ENCODE results near the gene SLC4A7. TPM values are rescaled to one million over a fixed set of nuclear protein-coding genes. Genes with fewer than 3 reads are reported as not detected.

SLC4A7 gene
- polyA plus RNA-seq, 1 of the 3 experiments (the other 2 are of a cell fraction): 3.9 TPM

DNA sequence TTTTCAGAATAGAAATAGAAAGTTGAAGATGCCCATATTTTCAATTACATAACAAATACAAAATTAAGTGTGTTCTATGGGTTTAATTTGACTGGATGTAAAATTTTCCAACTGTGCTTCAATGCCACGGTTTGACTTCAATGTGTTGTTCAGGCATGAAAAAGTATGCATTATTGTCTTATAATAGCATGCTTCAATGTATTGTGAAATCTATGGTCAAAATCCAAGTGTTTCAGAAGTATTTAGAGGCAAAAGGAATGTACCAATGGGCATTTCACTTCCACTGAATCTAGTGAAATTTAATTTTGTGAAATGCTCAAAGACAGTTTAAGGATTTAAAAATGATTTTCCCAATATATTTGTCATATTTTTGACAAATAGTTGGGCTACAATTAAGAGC lies 131.0 kb downstream of the SLC4A7 start:
- Histone ChIP-seq H3K27me3 (ENCODE audit: insufficient read depth) (no peaks in the 10 kb centered on the region), H3F3A (replicated peaks; ENCODE audit: insufficient read depth) (no peaks in the 10 kb centered on the region), H3K9me3 (no peaks in the 10 kb centered on the region), H3K9ac (no peak overlapping the region), H3K4me3 (ENCODE audit: low read depth in 2 of 2, low read length in 1 of 2) (no peak overlapping the region), H4K20me1 (ENCODE audit: insufficient read depth) (no peaks in the 10 kb centered on the region), H3K79me2 (ENCODE audit: insufficient read depth) (no peaks in the 10 kb centered on the region), H2AFZ (ENCODE audit: low read depth) (no peak overlapping the region), H3K27ac (ENCODE audit: low read depth in 2 of 2, low read length in 1 of 2) (no peak overlapping the region), H3K9me2 (no peaks in the 10 kb centered on the region), H3K36me3 (replicated peaks in 1 of 2; ENCODE audit: control insufficient read depth in 1 of 2, insufficient read depth in 2 of 2, low read length in 1 of 2) (no peaks in the 10 kb centered on the region), H3K4me2 (no peak overlapping the region), H3K4me1 (ENCODE audit: control insufficient read depth in 1 of 2, insufficient read depth in 2 of 2, low read depth in 1 of 2, low read length in 1 of 2) (no peaks in the 10 kb centered on the region; a peak in 1 of 4 replicates)
- ChIA-PET CTCF (no interaction called here), POLR2A (no interaction called here)
- DNase-seq: no peak
- 35% methylated on average over 1 of the region's 1 CpG for WGBS (ENCODE audit: low lambda C conversion rate)
- no peak for TF ChIP-seq YY1 (IDR thresholded peaks at IDR 0.05; ENCODE audit: low read depth)
- TF ChIP-seq, protein P1, sequence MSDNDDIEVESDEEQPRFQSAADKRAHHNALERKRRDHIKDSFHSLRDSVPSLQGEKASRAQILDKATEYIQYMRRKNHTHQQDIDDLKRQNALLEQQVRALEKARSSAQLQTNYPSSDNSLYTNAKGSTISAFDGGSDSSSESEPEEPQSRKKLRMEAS (IDR thresholded peaks at IDR 0.05; ENCODE audit: low read depth): no peak

- TF ChIP-seq RAD21 (IDR thresholded peaks at IDR 0.05; ENCODE audit: low read length) (no peak), SIN3A (IDR thresholded peaks at IDR 0.05; ENCODE audit: borderline replicate concordance, low read depth, low read length) (no peak), ZBTB33 (IDR thresholded peaks at IDR 0.05; ENCODE audit: borderline replicate concordance, low read depth) (no peak), TAF1 (IDR thresholded peaks at IDR 0.05; ENCODE audit: borderline replicate concordance, low read depth, low read length) (no peak), NRF1 (IDR thresholded peaks at IDR 0.05; ENCODE audit: low read depth, low read length) (no peak), CHD2 (IDR thresholded peaks at IDR 0.05; ENCODE audit: low read length, partially characterized antibody) (no peak), ELF1 (IDR thresholded peaks at IDR 0.05) (no peak), EP300 (IDR thresholded peaks at IDR 0.05; ENCODE audit: borderline replicate concordance in 1 of 2, low read depth in 1 of 2, low read length in 1 of 2) (no peak), RCOR1 (IDR thresholded peaks at IDR 0.05; ENCODE audit: low read length) (no peak), GABPA (IDR thresholded peaks at IDR 0.05; ENCODE audit: low read depth) (no peak), USF1 (IDR thresholded peaks at IDR 0.05; ENCODE audit: borderline replicate concordance, low read depth) (no peak), JUND (IDR thresholded peaks at IDR 0.05) (no peak), YY1 (IDR thresholded peaks at IDR 0.05; ENCODE audit: low read depth) (no peak), TCF12 (IDR thresholded peaks at IDR 0.05) (no peak), RXRA (IDR thresholded peaks at IDR 0.05; ENCODE audit: borderline replicate concordance, low read depth) (no peak), CTCF (IDR thresholded peaks at IDR 0.05) (no peak), RFX5 (IDR thresholded peaks at IDR 0.05; ENCODE audit: low read length) (no peak)
- TF ChIP-seq, protein P2, sequence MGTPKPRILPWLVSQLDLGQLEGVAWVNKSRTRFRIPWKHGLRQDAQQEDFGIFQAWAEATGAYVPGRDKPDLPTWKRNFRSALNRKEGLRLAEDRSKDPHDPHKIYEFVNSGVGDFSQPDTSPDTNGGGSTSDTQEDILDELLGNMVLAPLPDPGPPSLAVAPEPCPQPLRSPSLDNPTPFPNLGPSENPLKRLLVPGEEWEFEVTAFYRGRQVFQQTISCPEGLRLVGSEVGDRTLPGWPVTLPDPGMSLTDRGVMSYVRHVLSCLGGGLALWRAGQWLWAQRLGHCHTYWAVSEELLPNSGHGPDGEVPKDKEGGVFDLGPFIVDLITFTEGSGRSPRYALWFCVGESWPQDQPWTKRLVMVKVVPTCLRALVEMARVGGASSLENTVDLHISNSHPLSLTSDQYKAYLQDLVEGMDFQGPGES (IDR thresholded peaks at IDR 0.05; ENCODE audit: low read depth, low read length): no peak
- TF ChIP-seq, protein P1 (IDR thresholded peaks at IDR 0.05; ENCODE audit: low read depth): no peak
- TF ChIP-seq, protein P3, sequence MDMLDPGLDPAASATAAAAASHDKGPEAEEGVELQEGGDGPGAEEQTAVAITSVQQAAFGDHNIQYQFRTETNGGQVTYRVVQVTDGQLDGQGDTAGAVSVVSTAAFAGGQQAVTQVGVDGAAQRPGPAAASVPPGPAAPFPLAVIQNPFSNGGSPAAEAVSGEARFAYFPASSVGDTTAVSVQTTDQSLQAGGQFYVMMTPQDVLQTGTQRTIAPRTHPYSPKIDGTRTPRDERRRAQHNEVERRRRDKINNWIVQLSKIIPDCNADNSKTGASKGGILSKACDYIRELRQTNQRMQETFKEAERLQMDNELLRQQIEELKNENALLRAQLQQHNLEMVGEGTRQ (IDR thresholded peaks at IDR 0.05; ENCODE audit: borderline replicate concordance, low read depth, low read length): no peak
- no peaks in the 10 kb centered on the region; a peak in 1 of 4 replicates for H3K4me1 ChIP-seq (ENCODE audit: control insufficient read depth in 1 of 2, insufficient read depth in 2 of 2, low read depth in 1 of 2, low read length in 1 of 2)
- H3K9me3 ChIP-seq: no peaks in the 10 kb centered on the region
- H3K27me3 ChIP-seq (ENCODE audit: insufficient read depth): no peaks in the 10 kb centered on the region
- H3K4me2 ChIP-seq: no peak overlapping the region
- H3K9ac ChIP-seq: no peak overlapping the region
- no peaks in the 10 kb centered on the region for H3K36me3 ChIP-seq (replicated peaks in 1 of 2; ENCODE audit: control insufficient read depth in 1 of 2, insufficient read depth in 2 of 2, low read length in 1 of 2)
- no peak overlapping the region for H2AFZ ChIP-seq (ENCODE audit: low read depth)
- H3K4me3 ChIP-seq (ENCODE audit: low read depth in 2 of 2, low read length in 1 of 2): no peak overlapping the region
- no peaks in the 10 kb centered on the region for H4K20me1 ChIP-seq (ENCODE audit: insufficient read depth)
- no peak overlapping the region for H3K27ac ChIP-seq (ENCODE audit: low read depth in 2 of 2, low read length in 1 of 2)
- no peaks in the 10 kb centered on the region for H3F3A ChIP-seq (replicated peaks; ENCODE audit: insufficient read depth)
- no peaks in the 10 kb centered on the region for H3K79me2 ChIP-seq (ENCODE audit: insufficient read depth)
- no peaks in the 10 kb centered on the region for H3K9me2 ChIP-seq
- ChIA-PET POLR2A (no interaction called here), CTCF (no interaction called here)
- DNase-seq: no peak
- 66% methylated on average over 3 of the region's 3 CpGs for WGBS (ENCODE audit: low lambda C conversion rate)
These were observed 132.1 kb downstream of the SLC4A7 start for GRCh38 chr3:27352047-27352446.

Data from SK-N-SH (cell line).